OCI-LY1 (cell line): Measurements from ENCODE around the gene KRTAP3-1.

Experiments
- EZH2 ChIP-seq: fragments of 200-600 bp; sonication (generic), shearing (Covaris generic); IDR thresholded peaks from 2 replicates; pipeline ENCODE4 v1.8.0; 2017; ENCODE audit warnings: borderline replicate concordance, mixed run types, mild to moderate bottlenecking, antibody characterized with exemption, low read length, moderate library complexity, mixed read lengths
- TF ChIP-seq, protein P1 (sequence below): fragments of 200-600 bp; sonication (generic), shearing (Covaris generic); IDR thresholded peaks from 2 replicates; pipeline ENCODE4 v1.5.1; 2017; ENCODE audit warnings: mild to moderate bottlenecking, antibody characterized with exemption, low read length, moderate library complexity, mixed read lengths

DNA sequence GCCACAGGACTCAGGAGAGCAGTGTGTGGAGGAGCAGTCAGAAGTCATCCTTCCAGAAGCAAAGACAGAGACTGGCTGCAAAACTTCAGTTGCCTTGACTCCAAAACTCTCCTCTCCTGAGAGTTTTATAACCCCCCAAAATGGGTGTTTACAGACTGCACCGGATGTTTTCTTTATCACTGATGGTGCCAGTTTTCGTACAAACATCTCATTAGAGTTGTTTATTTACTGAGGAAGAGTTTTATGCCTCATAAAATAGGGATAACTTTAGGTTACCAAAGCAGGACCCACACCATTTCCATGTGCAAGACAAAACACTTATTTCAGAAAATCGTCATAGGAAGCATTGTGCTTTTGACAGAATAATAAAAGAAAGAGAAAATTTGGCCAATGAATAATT, 24.7 kb downstream of the KRTAP3-1 start, which contains the start of gene KRT40:
- TF ChIP-seq, protein P1, sequence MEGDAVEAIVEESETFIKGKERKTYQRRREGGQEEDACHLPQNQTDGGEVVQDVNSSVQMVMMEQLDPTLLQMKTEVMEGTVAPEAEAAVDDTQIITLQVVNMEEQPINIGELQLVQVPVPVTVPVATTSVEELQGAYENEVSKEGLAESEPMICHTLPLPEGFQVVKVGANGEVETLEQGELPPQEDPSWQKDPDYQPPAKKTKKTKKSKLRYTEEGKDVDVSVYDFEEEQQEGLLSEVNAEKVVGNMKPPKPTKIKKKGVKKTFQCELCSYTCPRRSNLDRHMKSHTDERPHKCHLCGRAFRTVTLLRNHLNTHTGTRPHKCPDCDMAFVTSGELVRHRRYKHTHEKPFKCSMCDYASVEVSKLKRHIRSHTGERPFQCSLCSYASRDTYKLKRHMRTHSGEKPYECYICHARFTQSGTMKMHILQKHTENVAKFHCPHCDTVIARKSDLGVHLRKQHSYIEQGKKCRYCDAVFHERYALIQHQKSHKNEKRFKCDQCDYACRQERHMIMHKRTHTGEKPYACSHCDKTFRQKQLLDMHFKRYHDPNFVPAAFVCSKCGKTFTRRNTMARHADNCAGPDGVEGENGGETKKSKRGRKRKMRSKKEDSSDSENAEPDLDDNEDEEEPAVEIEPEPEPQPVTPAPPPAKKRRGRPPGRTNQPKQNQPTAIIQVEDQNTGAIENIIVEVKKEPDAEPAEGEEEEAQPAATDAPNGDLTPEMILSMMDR = no peak
- no peak for TF ChIP-seq EZH2
